Stimulated activated CD4-positive, alpha-beta T cell treated with anti-CD3 and anti-CD28 coated beads, Interleukin-1b, Interleukin-23, amount 100 ng/mL, for 48 hours (primary cell): Measurements from ENCODE around the gene HBP1.
"Not testable (repeated sequence)": the region's sequence is repeated elsewhere in the genome, so short reads cannot be mapped to it uniquely, and the experiment has no call there.

ENCODE experiments used
- DNase-seq: peaks from one replicate; pipeline ENCODE4 v3.0.0-alpha.2; 2020

The HBP1 gene

GRCh38 chr7:107233174-107233573 lies 64.4 kb downstream of the HBP1 start:
- DNase-seq, result no peak

GRCh38 chr7:107233981-107234380 lies 65.2 kb downstream of the HBP1 start:
- DNase-seq, result no peak

GRCh38 chr7:107234436-107234835 lies 65.6 kb downstream of the HBP1 start:
- DNase-seq, result no peak

- DNase-seq, result no peak
Measured at GRCh38 chr7:107236862-107237261, 68.1 kb downstream of the HBP1 start.

- DNase-seq, result no peak
Measured at GRCh38 chr7:107237451-107237850, 68.6 kb downstream of the HBP1 start.

- no peak for DNase-seq
Measured at GRCh38 chr7:107242267-107242666, 73.5 kb downstream of the HBP1 start.

- DNase-seq, result no peak
Measured at GRCh38 chr7:107244613-107245012, 75.8 kb downstream of the HBP1 start.

- not testable (repeated sequence) for DNase-seq
Measured at GRCh38 chr7:107246836-107247235, 78.0 kb downstream of the HBP1 start.

- no peak for DNase-seq
Measured at GRCh38 chr7:107248551-107249316, 79.9 kb downstream of the HBP1 start.

- no peak for DNase-seq
Measured at GRCh38 chr7:107251963-107252362, 83.2 kb downstream of the HBP1 start.
